ENCODE measurements around the gene SREBF2. TPM values are rescaled to one million over a fixed set of nuclear protein-coding genes. Genes with fewer than 3 reads are reported as not detected.

SREBF2 gene
- total RNA-seq, 1 donor from 2014 or later: 108 TPM

DNA sequence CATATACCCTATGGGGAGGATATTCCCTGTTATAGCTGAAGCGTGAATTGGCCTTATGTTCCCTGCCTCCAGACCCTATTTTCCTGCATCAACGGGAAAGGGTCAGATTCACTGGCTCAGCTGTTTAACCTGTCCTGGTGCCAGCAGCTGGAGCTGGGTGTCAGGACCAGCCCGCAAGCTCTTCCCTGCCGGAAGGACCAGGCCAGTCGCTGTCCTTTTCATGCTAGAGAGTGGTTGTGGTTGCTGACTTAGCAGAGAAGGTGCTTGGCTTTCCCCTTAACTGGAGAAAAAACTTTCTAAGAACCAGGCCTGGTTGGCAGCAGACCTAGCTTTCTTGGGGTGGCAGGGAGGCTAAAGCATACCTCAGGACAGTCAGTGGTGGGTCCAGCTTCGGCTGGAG is 5.2 kb upstream of the SREBF2 start:
- TF ChIP-seq, protein P1, sequence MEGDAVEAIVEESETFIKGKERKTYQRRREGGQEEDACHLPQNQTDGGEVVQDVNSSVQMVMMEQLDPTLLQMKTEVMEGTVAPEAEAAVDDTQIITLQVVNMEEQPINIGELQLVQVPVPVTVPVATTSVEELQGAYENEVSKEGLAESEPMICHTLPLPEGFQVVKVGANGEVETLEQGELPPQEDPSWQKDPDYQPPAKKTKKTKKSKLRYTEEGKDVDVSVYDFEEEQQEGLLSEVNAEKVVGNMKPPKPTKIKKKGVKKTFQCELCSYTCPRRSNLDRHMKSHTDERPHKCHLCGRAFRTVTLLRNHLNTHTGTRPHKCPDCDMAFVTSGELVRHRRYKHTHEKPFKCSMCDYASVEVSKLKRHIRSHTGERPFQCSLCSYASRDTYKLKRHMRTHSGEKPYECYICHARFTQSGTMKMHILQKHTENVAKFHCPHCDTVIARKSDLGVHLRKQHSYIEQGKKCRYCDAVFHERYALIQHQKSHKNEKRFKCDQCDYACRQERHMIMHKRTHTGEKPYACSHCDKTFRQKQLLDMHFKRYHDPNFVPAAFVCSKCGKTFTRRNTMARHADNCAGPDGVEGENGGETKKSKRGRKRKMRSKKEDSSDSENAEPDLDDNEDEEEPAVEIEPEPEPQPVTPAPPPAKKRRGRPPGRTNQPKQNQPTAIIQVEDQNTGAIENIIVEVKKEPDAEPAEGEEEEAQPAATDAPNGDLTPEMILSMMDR (IDR thresholded peaks at IDR 0.05; ENCODE audit: insufficient read depth, low read length, poor library complexity, severe bottlenecking): no peak
- no peaks in the 10 kb centered on the region for H3K27me3 ChIP-seq (ENCODE audit: control insufficient read depth, insufficient read depth, low read length)

DNA sequence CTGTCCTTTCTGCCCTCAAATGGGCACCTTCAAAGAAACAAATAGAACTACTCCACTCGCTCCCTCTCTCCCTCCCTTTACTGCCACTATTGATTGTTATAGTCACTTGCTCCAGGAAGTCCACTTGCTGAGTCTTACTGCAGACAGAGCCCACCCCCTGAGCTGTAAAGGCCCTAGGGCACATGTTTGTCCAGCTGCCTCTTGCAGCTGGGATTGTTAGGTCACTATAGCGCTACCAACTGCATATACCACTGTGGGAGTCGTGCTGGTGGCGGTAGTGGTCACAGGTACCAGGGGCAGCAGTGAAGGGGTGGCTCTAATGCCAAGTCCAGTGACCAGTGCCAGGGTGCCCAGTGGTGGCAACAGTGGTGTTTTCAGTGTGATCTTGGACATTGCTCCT is 4.4 kb upstream of the SREBF2 start:
- no peaks in the 10 kb centered on the region for H3K36me3 ChIP-seq (ENCODE audit: control insufficient read depth, insufficient read depth, low read length)
- TF ChIP-seq, protein P1 (IDR thresholded peaks at IDR 0.05; ENCODE audit: insufficient read depth, low read length, poor library complexity, severe bottlenecking): no peak
- no peak for DNase-seq (ENCODE audit: low read depth)
- H3K4me3 ChIP-seq (ENCODE audit: low read depth, low read length): no peak overlapping the region
- no peaks in the 10 kb centered on the region for H3K27me3 ChIP-seq (ENCODE audit: control insufficient read depth, insufficient read depth, low read length)

More for the DNA sequence above, 5.2 kb upstream of the SREBF2 start:
- Histone ChIP-seq H3K36me3 (ENCODE audit: control insufficient read depth, insufficient read depth, low read length) (no peaks in the 10 kb centered on the region), H3K4me3 (ENCODE audit: low read depth, low read length) (no peak overlapping the region)
- no peak for DNase-seq (ENCODE audit: low read depth)

DNA sequence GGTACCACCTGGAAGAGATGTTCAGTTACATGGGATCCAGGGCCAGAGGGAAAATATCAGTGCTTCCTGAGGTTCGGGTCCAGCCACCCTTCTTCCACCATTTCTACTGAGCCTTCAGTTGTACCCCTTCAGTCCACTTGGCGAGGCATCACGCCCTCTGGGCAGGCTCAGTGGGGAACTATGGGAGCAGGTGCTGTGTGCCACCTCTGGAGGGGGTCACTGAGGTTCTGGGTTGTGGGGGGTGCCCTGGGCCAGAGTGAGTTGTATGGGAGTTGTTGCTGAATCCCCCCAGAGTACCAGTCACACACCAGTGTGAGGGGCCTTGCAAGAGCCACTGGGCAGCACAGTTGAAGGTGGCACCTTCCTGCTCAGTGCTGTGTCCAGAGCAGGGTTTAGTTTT is 2.7 kb upstream of the SREBF2 start:
- H3K36me3 ChIP-seq (ENCODE audit: control insufficient read depth, insufficient read depth, low read length): no peaks in the 10 kb centered on the region
- H3K4me3 ChIP-seq (ENCODE audit: low read depth, low read length): no peak overlapping the region
- TF ChIP-seq, protein P1 (IDR thresholded peaks at IDR 0.05; ENCODE audit: insufficient read depth, low read length, poor library complexity, severe bottlenecking): no peak
- no peaks in the 10 kb centered on the region for H3K27me3 ChIP-seq (ENCODE audit: control insufficient read depth, insufficient read depth, low read length)
- no peak for DNase-seq (ENCODE audit: low read depth)

DNA sequence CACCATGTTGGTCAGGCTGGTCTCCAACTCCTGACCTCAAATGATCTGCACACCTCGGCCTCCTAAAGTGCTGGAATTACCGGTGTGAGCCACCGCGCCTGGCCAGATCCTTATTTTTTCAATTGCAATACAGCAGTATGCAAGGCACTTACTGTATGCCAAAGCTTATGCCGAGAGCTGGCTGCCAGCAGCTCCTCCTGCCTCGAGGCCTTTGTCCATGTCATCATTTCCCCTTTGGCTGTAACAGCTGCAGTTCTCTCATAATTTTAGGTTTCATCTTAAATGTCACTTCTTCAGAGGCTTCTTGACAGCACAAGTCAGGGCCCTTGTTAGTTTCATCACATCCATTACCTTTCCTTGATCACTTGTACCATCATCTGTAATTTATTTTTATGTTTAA is 1.5 kb upstream of the SREBF2 start:
- TF ChIP-seq, protein P1 (IDR thresholded peaks at IDR 0.05; ENCODE audit: insufficient read depth, low read length, poor library complexity, severe bottlenecking): no peak
- DNase-seq (ENCODE audit: low read depth): no peak
- Histone ChIP-seq H3K36me3 (ENCODE audit: control insufficient read depth, insufficient read depth, low read length) (no peaks in the 10 kb centered on the region), H3K4me3 (ENCODE audit: low read depth, low read length) (no peak overlapping the region), H3K27me3 (ENCODE audit: control insufficient read depth, insufficient read depth, low read length) (no peaks in the 10 kb centered on the region)

DNA sequence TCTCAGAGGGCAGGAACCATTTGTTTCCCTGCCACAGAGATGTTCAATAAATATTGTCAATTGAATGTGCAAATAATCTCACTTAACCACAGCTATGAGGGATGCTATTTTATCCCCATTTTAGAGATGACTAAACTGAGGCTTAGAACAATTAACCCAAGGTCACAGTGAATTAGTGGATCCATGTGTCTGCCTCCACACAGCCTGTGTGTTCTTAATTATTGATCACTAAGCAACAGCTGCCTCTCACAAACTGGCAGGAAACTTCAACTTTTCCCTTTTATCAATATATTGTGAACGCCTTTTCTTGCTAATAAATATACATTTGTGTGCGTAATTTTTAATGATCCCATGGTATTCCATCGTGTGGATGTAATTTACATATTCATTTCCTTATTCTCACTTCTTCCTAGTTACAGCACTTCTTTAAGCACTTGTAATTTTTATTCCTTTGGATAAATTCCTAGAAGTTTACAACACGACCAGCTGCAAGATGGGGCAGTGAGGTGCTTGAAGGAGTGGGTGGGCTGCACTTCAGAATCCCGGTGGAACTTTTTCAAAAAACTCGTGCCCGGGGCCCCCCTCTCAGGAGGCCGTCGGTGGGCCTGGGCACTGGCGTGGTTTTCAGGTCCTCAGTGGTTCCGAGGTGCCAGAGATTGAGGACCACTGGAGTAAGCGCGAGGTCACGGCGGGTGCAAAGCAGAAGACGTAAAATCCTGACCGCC is 915 bp upstream of the SREBF2 start:
- H3K27me3 ChIP-seq (ENCODE audit: control insufficient read depth, insufficient read depth, low read length): no peaks in the 10 kb centered on the region
- TF ChIP-seq, protein P1 (IDR thresholded peaks at IDR 0.05; ENCODE audit: insufficient read depth, low read length, poor library complexity, severe bottlenecking): no peak
- no peak for DNase-seq (ENCODE audit: low read depth)
- H3K4me3 ChIP-seq (ENCODE audit: low read depth, low read length): peak overlapping the region; percentile 34
- H3K36me3 ChIP-seq (ENCODE audit: control insufficient read depth, insufficient read depth, low read length): no peaks in the 10 kb centered on the region

Data from kidney epithelial cell (primary cell).